ENCODE measurements around the gene SDCCAG8.

SDCCAG8 gene

GRCh38 chr1:243428617-243429342 is 172.9 kb downstream of the SDCCAG8 start:
- no peak for DNase-seq

DNA sequence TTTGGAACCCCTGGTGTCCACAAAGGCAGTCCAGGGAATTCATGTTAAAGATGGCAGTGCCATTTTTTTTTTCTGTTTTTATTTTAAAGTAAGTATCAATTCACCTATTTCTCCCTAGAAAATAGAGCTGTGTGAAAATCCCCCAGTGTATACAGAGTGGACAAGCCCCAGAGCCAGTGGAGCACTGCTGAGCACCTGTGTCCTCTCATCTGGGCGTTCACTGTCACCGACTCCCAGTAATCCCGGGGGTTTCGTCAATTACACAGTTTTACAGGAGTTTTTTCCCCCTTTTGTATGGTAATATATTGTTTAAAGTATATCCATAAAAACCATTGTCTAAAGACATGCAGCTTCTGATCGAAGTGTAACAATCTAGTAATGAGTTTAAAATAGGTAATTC is 175.8 kb downstream of the SDCCAG8 start:
- no peak for DNase-seq

- no peak for DNase-seq
Measured at GRCh38 chr1:243432136-243432535, 176.3 kb downstream of the SDCCAG8 start.

DNA sequence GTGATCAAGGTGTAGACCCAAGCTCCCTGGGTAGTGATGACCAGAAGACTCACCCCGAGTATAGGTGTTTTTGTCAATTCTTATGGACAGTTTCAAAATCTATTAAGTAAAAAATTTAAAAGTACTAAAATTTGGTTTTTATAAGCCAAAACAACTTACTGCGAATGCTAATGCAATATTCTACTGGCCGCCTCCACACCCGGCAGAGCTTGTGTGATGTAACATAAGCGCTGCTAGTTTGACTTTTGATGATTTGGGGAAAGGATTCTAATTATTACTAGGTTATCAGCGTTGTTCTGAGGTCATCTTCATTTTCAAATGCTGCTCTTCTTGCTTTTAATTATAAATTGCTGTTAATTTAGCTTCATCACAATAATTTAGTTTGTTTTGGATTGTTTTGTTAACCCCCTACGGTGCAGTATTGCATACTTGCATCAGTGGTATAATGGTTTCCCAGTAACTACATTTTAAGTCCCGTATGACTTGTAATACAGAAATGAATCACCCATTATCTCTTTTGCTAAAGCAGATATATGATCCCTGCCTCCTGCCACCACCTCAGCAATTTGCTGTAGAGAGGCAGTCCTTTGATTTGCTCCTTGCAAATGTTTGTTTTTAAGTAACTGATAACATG is 178.0 kb downstream of the SDCCAG8 start:
- no peak for DNase-seq

DNA sequence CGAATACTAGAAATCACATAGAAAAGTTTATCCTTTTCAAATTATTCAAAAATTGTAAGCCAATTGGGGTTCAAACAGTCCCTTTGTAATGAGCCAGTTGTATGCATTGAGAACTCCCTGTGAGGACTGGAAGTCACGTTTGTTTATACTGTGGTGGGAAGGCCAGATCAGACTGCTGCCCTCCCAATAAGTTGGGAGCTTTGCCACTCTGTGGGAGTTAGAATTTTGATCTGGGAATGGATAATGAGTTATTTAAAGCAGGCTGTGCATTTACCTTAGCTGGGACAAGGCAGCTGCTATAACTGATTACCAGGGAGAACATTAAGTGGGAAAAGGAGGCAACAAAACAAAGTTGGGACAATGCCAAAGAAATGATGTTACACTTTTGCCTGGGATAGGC is 178.8 kb downstream of the SDCCAG8 start:
- DNase-seq = no peak

GRCh38 chr1:243435836-243436235 is 180.0 kb downstream of the SDCCAG8 start:
- no peak for DNase-seq

GRCh38 chr1:243438146-243438545 is 182.3 kb downstream of the SDCCAG8 start:
- DNase-seq = no peak

DNA sequence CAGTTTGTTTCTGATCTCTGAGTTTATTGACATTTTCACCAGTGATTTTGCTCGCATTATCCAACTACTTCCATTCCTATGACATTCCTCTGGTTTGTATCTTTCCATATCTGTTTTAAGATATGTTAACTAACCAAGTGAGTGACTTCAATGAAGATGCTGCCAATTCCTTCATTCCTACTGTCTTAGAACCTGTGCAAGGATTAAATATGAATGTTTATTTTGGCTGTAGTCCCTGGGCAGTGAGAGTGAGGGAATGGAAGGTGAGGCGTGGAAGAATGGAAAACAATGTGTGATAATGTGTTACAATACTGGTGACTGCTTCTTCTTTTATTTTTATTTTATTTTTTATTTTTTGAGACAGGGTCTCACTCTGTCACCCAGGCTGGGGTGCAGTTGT is 183.0 kb downstream of the SDCCAG8 start:
- no peak for DNase-seq

DNA sequence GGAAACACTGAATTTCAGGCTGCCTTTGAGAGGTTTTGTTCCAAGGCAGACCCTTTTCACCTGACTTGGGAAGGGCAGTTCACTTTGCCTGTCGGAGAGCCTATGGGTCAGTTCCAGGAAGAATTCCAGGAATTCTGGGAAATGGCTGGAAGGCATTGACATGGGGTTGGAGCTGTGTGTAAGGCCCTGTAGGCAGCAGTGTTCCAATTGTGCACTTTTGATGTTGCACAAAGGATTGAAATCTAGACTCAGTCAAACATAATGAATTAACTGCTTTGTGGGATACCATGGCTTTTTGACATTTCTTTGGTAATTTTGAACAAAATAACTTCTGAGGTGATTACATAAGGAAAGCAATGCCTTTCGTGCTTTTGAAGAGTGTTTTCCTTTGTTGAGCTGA is 184.6 kb downstream of the SDCCAG8 start:
- no peak for DNase-seq

DNA sequence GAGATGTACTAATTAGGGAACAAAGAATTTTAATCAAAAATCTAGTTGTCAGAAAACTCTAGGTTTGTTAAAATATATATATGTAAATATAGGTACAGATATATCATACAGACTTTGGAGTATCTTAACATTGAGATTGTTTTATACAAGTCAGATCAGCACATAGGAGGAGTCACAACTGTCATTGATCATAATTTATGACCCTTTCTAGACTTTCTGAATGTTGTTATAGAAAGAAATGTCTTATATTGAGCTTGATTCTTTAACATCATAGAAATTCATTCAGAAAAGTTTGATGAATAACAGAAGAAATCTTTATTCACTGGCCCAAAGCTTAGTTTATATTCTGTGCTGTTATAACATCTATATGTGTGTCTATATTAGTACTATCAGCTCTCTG is 185.8 kb downstream of the SDCCAG8 start:
- no peak for DNase-seq

- DNase-seq = no peak
Measured at GRCh38 chr1:243443557-243443956, 187.7 kb downstream of the SDCCAG8 start.

DNA sequence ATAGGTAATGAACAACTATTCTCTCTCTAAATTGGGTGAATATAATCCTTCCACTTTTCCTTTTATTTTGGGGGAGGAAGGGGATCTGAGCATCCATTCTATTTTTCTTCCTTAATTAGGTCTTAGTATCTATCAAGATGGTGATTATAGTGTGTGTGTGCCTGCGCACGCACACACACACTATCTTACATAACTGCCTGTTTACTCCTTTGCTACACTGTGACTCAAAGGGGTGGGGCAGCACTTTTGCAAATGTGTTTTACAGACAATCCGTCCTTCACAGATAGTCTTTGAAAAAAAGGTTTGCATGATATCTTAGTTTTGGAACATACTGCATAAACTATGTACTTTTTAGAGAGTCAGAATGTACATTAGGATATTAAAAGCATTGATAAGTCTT is 191.5 kb downstream of the SDCCAG8 start:
- DNase-seq = no peak

DNA sequence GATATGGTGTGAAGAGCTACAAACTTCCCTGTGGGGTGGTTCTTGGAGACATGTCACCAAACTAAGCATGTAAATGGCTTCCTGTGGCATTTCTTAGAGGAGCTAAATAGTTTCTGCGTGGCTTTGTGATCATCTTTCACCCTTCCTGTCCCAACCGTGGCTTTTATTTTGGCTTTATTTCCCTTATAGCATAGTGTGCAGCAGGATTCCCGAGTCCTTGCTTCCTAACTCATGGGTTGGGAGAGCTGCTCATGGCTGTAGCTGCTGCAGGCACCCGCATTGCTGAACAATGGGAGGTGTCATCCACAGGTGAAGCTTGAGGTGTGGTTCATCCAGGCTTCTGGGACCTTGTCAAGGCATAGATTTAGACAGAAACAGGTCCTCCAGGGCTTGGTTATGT is 192.0 kb downstream of the SDCCAG8 start:
- DNase-seq = no peak

DNA sequence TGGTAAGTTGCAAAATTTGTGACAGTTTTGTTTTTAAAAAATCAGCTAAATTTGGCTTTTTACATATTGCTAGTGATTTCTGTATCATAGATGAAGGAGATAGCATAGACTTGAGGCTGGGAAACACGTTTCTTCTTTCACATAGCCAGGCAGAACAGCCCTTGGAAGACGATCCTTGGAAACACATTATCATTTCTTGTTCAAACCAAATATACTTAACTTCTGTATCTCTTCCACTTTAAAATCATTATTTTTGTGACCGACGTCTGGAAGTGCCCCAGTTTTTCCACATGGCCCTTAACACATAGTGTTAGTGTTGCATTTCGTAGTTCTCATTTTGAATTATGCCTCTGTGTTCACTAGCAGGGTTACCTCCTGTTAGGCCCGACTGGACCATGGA is 193.5 kb downstream of the SDCCAG8 start:
- no peak for DNase-seq

DNA sequence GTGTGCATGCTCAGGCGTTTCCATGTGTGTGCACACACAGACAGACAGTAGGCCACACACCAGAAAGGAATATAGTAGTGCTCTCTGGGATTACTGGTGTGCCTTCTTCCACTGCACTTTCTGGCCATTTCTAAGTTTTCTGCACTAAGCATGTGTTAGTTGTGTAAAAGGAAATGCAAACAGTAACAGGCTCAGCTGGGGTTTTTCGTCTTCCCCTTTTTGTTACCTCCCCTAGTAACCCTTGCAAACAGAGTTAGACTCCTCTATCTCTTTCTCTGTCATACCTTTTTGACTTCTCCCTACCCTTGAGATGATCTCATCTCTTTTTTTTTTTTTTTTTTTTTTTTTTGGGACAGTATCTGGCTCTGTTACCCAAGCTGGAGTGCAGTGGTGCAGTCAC is 196.3 kb downstream of the SDCCAG8 start:
- DNase-seq = no peak

DNA sequence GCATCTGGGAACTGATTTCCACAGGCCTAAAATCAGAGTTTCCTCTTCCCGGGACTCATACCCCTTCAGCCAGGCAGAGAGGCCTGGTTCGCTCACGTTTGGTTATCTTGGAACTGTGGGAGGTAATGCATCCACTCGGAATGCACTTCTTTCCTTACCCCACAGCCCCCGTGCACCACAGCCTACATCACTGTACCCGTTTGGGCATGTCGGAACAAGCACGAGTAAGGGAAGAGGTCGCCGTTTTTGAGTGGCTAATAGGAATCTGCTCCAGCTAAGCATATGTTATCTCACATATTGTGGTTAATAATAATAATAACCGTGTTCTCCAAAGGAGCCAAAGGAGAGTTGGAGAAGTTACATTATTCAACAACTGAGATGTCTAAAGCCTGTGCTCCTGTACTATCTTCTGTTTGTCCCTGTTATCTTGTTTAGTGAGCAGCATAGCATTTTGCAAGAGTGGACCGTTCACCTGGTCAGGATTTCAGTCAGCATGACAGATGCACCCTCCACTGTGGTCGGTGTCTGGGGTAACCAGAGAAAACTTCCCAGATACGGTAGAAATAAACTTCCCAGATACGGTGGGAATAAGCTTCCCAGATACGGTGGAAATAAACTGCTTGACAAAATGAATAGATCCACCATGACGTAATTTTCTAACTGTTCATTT is 198.6 kb downstream of the SDCCAG8 start:
- no peak for DNase-seq

DNA sequence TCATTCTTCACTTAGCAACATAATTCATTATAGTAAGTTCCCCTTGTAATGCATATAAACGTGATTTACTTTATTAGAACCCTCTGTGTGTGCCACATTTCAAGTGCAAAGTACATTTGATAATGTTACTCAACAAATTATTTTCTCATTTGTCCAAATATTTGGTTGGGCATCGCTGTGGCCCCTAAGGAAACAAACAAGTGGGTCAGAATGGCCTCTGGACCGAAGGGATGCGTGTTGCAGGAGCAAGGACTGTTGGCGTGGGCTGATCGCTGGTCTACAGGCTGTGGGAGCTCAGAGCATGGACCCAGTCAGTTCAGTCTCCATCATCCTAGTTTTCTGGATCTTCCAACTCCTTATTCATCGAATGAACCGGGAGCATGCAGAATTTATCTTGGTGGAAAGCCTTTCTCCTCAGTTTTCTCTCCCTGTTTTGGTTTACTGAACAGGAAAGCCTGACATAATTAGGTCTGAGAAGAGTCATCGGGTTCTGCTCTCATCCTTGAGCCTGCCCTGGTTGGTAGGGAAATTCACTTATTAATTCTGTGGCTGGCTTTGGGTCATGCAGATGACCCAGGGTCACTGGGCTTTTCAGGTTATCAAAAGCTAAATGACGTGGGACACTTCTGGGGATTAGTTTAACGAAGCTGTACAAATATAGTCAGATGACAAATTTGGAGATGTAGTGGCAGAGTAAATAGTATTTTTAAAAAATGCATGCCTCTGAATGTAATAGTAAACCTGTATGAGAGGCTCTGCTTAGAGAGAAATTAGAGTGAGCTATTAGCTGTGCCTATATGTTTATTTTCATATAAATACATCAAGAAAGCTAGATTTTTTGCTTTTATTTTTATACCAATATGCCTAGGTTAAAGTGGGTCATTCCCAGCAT is 200.2 kb downstream of the SDCCAG8 start:
- no peak for DNase-seq

GRCh38 chr1:243457363-243457982 is 201.6 kb downstream of the SDCCAG8 start:
- DNase-seq = no peak

GRCh38 chr1:243459059-243459458 is 203.2 kb downstream of the SDCCAG8 start:
- DNase-seq = no peak

- no peak for DNase-seq
Measured at GRCh38 chr1:243461700-243462099, 205.9 kb downstream of the SDCCAG8 start.

DNA sequence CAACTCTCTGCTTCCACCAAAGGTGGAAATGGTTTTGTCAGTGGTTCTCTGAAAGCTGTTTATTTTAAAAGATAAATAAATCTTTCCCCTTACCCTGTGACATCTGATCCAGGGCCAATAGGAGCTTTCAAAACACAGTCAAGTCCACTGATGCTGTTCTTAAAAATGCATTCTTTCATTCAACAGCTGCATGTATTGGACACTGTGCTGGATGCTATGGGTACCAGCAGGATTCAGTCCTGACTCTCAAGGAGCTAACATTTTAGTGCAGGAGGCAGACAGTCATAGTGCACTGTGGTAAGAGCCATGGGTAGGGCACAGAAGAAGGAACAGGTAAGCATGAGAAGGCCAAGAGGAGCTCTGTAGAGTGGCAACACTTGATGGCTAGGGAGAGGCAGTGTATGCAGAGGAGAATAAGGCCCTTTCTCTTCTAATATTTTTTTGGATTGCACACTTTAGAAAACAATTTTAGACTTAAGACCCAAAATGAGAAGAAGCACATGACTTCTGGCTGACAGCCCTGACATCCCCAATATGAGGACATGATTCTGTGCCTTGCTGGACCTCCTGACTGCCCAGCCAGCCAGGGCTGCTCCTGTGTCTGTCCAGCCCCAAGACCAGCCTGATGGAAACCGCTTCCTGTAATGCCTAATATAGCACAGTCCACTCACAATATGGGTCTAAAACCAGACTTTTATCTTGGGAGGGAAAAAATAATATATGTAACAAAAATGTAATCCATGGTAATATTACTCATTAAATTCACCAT is 207.3 kb downstream of the SDCCAG8 start:
- no peak for DNase-seq

- DNase-seq = no peak
Measured at GRCh38 chr1:243465081-243465480, 209.2 kb downstream of the SDCCAG8 start.

All from NCI-H1092 (cell line).